ENCODE measurements around the gene SDHB. TPM values are rescaled to one million over a fixed set of nuclear protein-coding genes. Genes with fewer than 3 reads are reported as not detected.

The SDHB gene
- total and polyA plus RNA-seq, 9 of the 15 experiments (the other 6 are each of a cell fraction or from before 2014, with no cell fraction given) = 207 to 554 (median 365) TPM

- TF ChIP-seq BRCA1 (IDR thresholded peaks at IDR 0.05) (no peak), BRCA1 (CRISPR knock-in tag; IDR thresholded peaks at IDR 0.05) (peak; percentile 68; the same call in 1 of the 2 replicates), ILF3 (IDR thresholded peaks at IDR 0.05; ENCODE audit: borderline replicate concordance) (no peak), POU5F1 (IDR thresholded peaks at IDR 0.05; ENCODE audit: borderline replicate concordance, low read depth, low read length, partially characterized antibody) (no peak), TBP (optimal IDR thresholded peaks at IDR 0.05; ENCODE audit: low read depth, low read length) (no peak), SMARCB1 (IDR thresholded peaks at IDR 0.05; ENCODE audit: insufficient read length, low read depth) (no peak), ZNF740 (CRISPR knock-in tag; IDR thresholded peaks at IDR 0.05) (0 out of 2 replicates have a peak, but pooled peaks have one; percentile 40), ZNF740 (tag; IDR thresholded peaks at IDR 0.05) (no peak), PHF20 (IDR thresholded peaks at IDR 0.05; ENCODE audit: partially characterized antibody) (peak; percentile 12), L3MBTL2 (IDR thresholded peaks at IDR 0.05) (no peak), ZNF609 (CRISPR knock-in tag; IDR thresholded peaks at IDR 0.05; ENCODE audit: borderline replicate concordance) (no peak), GTF2E2 (tag; IDR thresholded peaks at IDR 0.05) (no peak), JUN (IDR thresholded peaks at IDR 0.05; ENCODE audit: borderline replicate concordance, low read depth, low read length) (no peak), JUN (CRISPR knock-in tag; IDR thresholded peaks at IDR 0.05; ENCODE audit: borderline replicate concordance) (0 out of 2 replicates have a peak, but pooled peaks have one; percentile 24), EZH2 (IDR thresholded peaks at IDR 0.05; ENCODE audit: borderline replicate concordance, low read depth, low read length) (no peak), HOXB6 (CRISPR knock-in tag; IDR thresholded peaks at IDR 0.05; ENCODE audit: borderline replicate concordance) (no peak), KDM4B (IDR thresholded peaks at IDR 0.05; ENCODE audit: borderline replicate concordance in 2 of 2, low read depth in 1 of 2) (no peak), JUND (IDR thresholded peaks at IDR 0.05; ENCODE audit: borderline replicate concordance, low read depth, low read length) (no peak), JUND (tag; IDR thresholded peaks at IDR 0.05; ENCODE audit: borderline replicate concordance, low read depth, low read length) (no peak), CHD1 (IDR thresholded peaks at IDR 0.05; ENCODE audit: low read length) (peak; percentile 23), ZC3H8 (IDR thresholded peaks at IDR 0.05) (no peak), MAFF (IDR thresholded peaks at IDR 0.05; ENCODE audit: low read length) (no peak), HNRNPH1 (optimal IDR thresholded peaks at IDR 0.05; ENCODE audit: low read depth, low read length) (no peak), ZNF24 (IDR thresholded peaks at IDR 0.05) (peak; percentile 84; the same call in 1 of the 2 replicates), NR0B1 (IDR thresholded peaks at IDR 0.05; ENCODE audit: partially characterized antibody) (no peak)
Observed at GRCh38 chr1:17011092-17011438, 42.8 kb downstream of the SDHB start (continued).
